ENCODE data around the gene TRMT1.
"Not testable (repeated sequence)": the region's sequence is repeated elsewhere in the genome, so short reads cannot be mapped to it uniquely, and the experiment has no call there.

Gene TRMT1

GRCh38 chr19:13150187-13150930, 33.8 kb upstream of the TRMT1 start, which contains the start of the genes IER2 and STX10:
IER2 (plus strand) TSS chr19:13150411; CDS start chr19:13153187, 2,776 bp downstream.
STX10 (minus strand) TSS chr19:13150375; CDS start chr19:13150173, 202 bp downstream.
- DNase-seq = peak; percentile 97

- DNase-seq = peak; percentile 81
These were observed 33.2 kb upstream of the TRMT1 start for GRCh38 chr19:13149628-13150186.

GRCh38 chr19:13149173-13149627, 32.7 kb upstream of the TRMT1 start:
- DNase-seq = not testable (repeated sequence)

GRCh38 chr19:13146763-13147563, 30.4 kb upstream of the TRMT1 start:
- DNase-seq = no peak

DNA sequence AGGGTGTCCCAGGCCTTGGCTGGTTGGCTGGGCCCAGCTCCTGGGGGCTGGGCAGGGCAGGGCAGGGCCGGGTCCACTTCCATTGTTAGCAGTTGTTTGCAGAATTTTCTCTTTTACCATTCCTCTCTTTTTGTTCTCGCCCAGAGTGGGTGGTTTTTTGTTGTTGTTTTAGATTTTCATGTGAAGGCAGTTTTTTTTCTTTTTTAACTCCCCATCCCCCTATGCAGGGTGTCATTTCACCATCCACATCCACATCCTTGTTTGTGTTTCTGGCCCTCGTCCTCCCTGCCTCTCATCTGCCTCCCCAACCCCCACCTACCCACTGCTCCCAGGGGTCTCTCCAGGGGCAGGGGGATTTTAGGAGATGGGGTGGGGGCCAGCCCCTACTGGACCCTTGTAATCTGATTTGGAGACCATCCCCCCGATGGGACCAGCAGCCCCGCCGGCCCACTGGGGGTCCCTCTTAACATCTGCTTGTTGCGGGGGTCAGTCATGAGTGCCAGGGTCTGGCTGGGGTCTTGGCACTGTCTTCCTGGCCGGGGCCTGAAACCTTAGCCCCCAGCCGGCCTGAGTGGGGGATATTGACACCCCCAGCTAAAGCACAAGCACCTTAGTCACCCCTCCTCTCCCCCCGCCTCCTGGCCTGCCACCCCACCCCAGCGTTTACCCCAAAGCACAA, 23.2 kb upstream of the TRMT1 start:
- no peak for DNase-seq

DNA sequence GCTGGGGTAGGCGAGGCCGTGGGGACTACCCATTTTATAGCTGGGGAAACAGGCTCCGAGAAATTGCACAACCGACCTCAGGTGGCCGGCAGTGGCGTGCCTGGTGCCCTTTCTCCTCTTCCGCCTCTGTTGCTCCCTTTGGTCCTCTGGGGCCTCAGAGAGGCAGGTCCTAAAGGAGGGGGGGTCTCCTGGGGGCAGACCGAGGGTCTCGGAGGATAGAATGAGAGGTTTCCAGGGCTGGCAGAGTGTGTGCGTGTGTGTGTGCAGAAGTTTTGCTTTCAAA, 22.3 kb upstream of the TRMT1 start:
- no peak for DNase-seq

DNA sequence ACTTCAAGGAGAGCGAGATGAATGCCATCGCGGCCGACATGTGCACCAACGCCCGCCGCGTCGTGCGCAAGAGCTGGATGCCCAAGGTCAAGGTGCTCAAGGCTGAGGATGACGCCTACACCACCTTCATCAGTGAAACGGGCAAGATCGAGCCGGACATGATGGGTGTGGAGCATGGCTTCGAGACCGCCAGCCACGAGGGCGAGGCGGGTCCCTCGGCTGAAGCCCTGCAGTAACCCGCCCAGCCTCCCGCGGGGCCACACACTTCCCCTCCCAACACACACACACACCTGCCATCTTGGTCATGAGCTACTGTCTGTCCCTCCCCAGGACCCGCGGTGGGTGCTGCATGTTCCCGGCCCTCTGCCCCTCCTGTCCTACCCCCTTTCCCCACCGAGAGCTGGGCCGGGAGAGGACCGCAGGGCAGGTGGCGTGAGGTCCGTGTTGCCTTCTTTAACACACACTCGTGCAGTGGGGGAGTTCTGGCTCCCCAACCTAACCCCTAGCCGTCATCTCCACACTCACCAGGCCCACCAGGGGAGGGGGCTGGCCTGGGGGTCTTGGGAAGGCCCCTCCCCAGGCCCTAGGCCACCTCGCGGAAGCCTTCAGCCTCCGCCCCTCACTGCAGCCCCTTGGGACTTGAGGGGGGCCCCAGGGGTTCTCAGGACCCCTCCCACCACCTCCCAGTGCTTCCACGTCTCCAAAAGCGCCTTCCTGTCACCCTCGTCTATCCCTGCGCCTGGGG, 21.8 kb upstream of the TRMT1 start:
- no peak for DNase-seq

DNA sequence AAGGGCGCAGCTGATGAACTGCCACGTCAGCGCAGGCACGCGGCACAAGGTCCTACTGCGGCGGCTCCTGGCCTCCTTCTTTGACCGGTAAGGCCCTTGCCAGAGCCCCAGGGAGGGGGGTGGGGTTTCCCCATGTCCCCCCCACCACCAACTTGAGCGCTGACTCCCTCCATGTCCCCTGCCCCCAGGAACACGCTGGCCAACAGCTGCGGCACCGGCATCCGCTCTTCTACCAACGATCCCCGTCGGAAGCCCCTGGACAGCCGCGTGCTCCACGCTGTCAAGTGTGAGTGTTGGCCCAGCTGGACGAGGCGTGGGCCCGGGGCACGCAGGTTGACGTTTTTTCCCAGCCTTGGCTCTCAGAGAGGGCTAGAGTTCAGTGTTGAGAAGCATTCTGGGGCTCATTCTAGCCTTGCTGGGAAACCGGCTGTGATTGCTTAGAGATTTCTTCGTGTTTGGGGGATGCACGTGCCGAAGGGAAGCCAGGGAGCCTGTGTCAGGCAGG, 20.8 kb upstream of the TRMT1 start:
- DNase-seq = no peak

DNA sequence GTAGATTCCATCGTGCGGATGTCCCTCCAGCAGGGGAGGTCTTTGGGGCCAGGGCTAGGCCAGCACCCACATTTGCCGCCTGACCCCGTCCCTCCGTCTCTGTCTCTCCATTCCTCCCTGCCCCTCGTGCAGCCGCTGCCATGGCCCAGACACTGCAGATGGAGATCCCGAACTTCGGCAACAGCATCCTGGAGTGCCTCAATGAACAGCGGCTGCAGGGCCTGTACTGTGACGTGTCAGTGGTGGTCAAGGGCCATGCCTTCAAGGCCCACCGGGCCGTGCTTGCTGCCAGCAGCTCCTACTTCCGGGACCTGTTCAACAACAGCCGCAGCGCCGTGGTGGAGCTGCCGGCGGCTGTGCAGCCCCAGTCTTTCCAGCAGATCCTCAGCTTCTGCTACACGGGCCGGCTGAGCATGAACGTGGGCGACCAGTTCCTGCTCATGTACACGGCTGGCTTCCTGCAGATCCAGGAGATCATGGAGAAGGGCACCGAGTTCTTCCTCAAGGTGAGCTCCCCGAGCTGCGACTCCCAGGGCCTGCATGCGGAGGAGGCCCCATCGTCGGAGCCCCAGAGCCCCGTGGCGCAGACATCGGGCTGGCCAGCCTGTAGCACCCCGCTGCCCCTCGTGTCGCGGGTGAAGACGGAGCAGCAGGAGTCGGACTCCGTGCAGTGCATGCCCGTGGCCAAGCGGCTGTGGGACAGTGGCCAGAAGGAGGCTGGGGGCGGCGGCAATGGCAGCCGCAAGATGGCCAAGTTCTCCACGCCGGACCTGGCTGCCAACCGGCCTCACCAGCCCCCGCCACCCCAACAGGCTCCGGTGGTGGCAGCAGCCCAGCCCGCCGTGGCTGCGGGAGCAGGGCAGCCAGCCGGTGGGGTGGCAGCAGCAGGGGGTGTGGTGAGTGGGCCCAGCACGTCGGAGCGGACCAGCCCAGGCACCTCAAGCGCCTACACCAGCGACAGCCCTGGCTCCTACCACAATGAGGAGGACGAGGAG, 18.8 kb upstream of the TRMT1 start:
- DNase-seq = no peak

- DNase-seq = no peak
These were observed 18.1 kb upstream of the TRMT1 start for GRCh38 chr19:13134626-13135025.

- DNase-seq = no peak
These were observed 16.8 kb upstream of the TRMT1 start for GRCh38 chr19:13133241-13133870.

DNA sequence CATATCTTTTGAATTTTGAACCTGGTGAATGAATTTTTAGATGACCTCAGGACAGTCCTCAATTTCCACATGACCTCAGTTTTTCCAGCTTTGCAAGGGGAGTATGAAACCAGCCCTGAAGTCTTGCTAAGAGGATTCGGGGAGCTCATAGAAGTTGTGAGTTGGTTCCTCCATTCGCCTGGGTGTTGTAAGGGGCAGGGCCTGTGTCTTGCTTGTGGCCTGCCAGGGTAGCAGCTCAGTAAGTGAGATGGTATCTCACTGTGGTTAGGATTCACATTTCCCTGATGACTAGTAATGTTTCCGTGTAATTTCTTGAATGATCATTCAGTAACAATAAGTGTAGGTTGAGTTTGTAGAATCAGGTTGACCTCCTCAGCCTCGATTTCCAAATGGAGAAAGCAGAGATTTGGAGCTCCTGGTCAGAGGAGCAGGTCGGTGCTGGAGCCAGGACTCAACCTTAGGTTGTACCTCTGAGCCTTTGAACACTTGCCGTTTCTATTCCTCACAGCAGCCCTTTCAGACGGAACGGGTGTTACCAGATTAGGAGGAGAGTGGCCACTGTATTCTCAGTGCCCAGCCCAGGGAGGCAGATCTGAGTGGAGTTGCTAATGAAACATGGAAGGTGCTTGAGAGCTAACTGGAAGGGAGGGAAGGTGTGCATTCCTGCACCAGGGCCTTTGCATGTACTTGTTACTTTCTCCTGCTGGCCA, 16.1 kb upstream of the TRMT1 start:
- DNase-seq = no peak

- no peak for DNase-seq
These were observed 14.4 kb upstream of the TRMT1 start for GRCh38 chr19:13130886-13131490.

GRCh38 chr19:13129384-13129783, 12.8 kb upstream of the TRMT1 start:
- DNase-seq = no peak

DNA sequence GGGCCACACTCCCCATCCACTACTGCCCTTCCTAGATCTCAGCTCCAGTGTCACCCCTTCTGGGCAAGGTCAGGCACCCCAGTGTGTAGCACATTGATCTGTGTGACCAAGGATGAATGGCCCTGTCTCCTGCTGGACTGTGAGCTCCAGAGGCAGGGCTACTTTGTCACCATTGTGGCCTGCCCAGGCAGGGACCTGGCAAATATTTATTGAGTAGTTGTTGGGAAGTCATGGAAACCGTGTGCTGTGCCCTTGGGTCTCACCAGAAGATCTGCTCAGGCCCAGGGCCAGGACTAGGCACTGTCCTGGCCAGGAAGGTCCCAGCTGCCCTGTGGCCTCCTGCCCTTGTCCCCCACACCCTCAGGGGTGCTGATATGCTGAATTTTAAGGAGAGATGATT, 12.0 kb upstream of the TRMT1 start:
- DNase-seq = peak; percentile 93

DNA sequence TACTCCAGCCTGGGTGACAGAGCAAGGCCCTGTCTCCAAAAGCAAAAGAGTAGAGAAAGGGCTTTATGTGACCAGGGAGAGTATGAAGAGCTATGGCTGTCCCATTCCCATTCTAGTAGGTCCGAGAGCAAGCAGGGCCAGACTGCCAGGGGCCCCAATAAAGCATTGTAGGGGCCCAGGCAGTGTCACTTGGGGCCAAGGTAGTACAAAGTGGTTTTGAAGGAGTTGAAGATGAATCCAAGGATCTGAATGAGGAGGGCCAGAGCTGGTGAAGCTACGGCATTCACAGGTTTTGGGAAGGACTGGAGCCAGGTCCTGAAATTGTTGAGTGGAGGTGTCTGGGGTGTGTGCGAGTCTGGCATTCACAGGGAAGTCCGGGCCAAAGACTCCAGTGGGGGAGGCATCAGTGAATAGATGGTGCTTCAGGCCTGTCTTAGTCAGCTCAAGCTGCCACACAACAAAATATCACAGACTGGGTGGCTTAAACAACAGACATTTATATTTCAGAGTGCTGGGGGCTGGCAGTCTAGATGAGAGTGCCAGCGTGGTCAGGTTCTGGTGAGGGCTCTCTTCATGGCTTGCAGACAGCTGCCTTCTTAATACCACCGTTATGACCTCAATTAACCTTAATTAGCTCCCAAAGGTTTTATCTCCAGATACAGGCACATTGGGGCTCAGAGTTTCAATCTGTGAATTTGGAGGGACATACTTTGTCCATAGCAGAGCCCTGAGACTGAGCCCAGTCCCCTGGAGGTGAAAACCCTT, 11.5 kb upstream of the TRMT1 start:
- peak; percentile 63 for DNase-seq

- DNase-seq = no peak
These were observed 10.5 kb upstream of the TRMT1 start for GRCh38 chr19:13127051-13127450.

Data from NCI-H146 (cell line).